Suprapubic skin (tissue), 4 donors: Measurements from ENCODE around the gene PGA3. TPM values are rescaled to one million over a fixed set of nuclear protein-coding genes. Genes with fewer than 3 reads are reported as not detected.
A peak's percentile ranks its signal among the peaks of the same experiment; 100 is the strongest.

Experiments
- DNase-seq, 2 donors: peaks; one replicate each; pipeline ENCODE4 v3.0.0-alpha.2; 2019; ENCODE audit warnings: low spot score in 2 of 2
- H3K27ac ChIP-seq: fragments of 200-600 bp; sonication (generic); one replicate; pipeline ENCODE4 v1.5.1; 2019
- H3K27me3 ChIP-seq: fragments of 200-600 bp; sonication (generic); one replicate; pipeline ENCODE4 v1.5.1; 2019
- H3K36me3 ChIP-seq: fragments of 200-600 bp; sonication (generic); one replicate; pipeline ENCODE4 v1.5.1; 2019
- H3K4me1 ChIP-seq: fragments of 200-600 bp; sonication (generic); one replicate; pipeline ENCODE4 v1.5.1; 2019
- H3K4me3 ChIP-seq: fragments of 200-600 bp; sonication (generic); one replicate; pipeline ENCODE4 v1.5.1; 2019; ENCODE audit warnings: mild to moderate bottlenecking
- H3K9me3 ChIP-seq: fragments of 200-600 bp; sonication (generic); one replicate; pipeline ENCODE4 v1.5.1; 2019
- CTCF ChIP-seq, 2 donors: fragments of 200-600 bp in 1 of 2; fragments of 450-650 bp in 1 of 2; sonication (generic) in 1 of 2; IDR thresholded peaks; one replicate each; pipeline ENCODE4 v1.5.1; 2016 to 2019; ENCODE audit warnings: antibody characterized with exemption in 2 of 2, mild to moderate bottlenecking in 1 of 2, moderate library complexity in 1 of 2
- EP300 ChIP-seq: sonication (generic); formaldehyde crosslinking; IDR thresholded peaks from one replicate; pipeline ENCODE4 v1.6.1; 2017; ENCODE audit warnings: antibody characterized with exemption
- POLR2A ChIP-seq, 2 donors: fragments of 450-650 bp; IDR thresholded peaks; one replicate each; pipeline ENCODE4 v1.6.1; 2017; ENCODE audit warnings: antibody characterized with exemption in 2 of 2, mild to moderate bottlenecking in 2 of 2, moderate library complexity in 2 of 2
- POLR2AphosphoS5 ChIP-seq, 3 donors: sonication (generic); formaldehyde crosslinking; IDR thresholded peaks; one replicate each; pipeline ENCODE4 v1.6.1; 2017; ENCODE audit warnings: antibody characterized with exemption in 3 of 3
- WGBS: methylation state at CpG from one replicate; pipeline ENCODE4 v1.1.5; 2018; 5-methylcytosine and 5-hydroxymethylcytosine counted together
- total RNA-seq, 4 donors: library from RNA; depleted of rRNA; stranded (reverse); fragments of >200 nt; gene quantifications; one replicate each; pipeline ENCODE4 v1.1.0, GENCODE V29; 2016

PGA3 gene
- total RNA-seq, 4 donors from 2014 or later = 2.2 TPM; not detected in 3

DNA sequence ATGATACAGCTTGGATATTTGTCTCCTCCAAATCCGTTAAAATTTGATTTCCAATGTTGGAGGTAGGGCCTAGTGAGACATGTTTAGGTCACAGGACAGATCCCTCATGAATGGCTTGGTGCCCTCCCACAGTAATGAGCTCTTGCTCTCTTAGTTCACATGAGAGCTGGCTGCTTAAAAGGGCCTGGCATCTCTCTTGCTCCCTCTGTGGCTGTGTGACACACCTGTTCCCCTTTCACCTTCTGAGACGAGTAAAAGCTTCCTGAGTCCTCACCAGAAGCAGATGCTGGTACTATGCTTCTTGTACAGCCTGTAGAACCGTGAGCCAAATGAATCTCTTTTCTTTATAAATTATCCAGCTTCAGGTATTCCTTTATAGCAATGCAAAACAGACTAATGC is 45.6 kb upstream of the PGA3 start:
- Histone ChIP-seq H3K27me3 (no peaks in the 10 kb centered on the region), H3K4me3 (no peak overlapping the region), H3K9me3 (no peaks in the 10 kb centered on the region), H3K27ac (peak overlapping the region; percentile 26), H3K36me3 (peaks cover 3% of the 10 kb centered on the region), H3K4me1 (peaks cover 57% of the 10 kb centered on the region)
- DNase-seq = no peak
- TF ChIP-seq POLR2A (IDR thresholded peaks at IDR 0.05) = no peak
- 67% methylated on average over 3 of the region's 3 CpGs for WGBS

DNA sequence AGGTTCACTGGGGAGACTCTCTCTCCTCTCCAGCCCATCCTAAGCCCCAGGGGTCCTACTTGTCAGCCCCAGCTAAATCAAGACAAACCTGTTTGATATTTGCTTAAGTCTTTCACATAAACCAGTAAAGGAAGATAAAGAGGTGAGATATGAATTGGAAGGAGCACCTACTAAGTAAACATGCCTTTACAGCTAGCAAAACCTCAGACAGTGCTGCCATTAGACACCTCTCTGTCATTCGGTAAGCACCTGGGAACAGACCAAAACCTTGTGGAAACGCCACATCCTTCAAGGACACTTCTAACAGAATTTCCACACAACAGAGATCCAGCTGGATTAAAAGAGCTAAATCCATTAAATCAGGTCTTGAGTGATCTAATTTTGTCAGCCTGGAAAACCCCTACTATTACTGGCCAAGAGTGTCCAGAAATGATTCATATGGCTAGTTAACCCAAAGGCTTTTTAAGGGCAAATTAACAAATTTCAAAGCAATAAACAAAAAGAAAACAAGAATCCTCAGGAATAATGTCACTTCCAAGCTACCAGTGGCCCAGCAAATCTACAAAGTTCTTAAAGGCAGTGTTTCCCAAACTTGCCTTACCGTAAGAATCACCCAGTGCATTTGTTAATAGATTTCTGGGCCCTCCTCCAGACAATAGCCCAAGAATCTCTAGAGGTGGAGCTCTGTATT is 44.5 kb upstream of the PGA3 start:
- Histone ChIP-seq H3K36me3 (peaks cover 3% of the 10 kb centered on the region), H3K27me3 (no peaks in the 10 kb centered on the region), H3K9me3 (no peaks in the 10 kb centered on the region), H3K4me3 (no peak overlapping the region), H3K27ac (peak overlapping the region; percentile 26), H3K4me1 (peaks cover 46% of the 10 kb centered on the region)
- 28% methylated on average over 3 of the region's 3 CpGs for WGBS
- no peak for TF ChIP-seq POLR2AphosphoS5 (IDR thresholded peaks at IDR 0.05)
- no peak for TF ChIP-seq CTCF (IDR thresholded peaks at IDR 0.05)
- TF ChIP-seq POLR2A (IDR thresholded peaks at IDR 0.05) = no peak
- no peak for TF ChIP-seq EP300
- peak in 1 of 2 donors; percentile 30 for DNase-seq

GRCh38 chr11:61160487-61161189 is 42.7 kb upstream of the PGA3 start:
- Histone ChIP-seq H3K36me3 (no peaks in the 10 kb centered on the region), H3K9me3 (no peaks in the 10 kb centered on the region), H3K4me3 (peak overlapping the region; percentile 72), H3K27me3 (no peaks in the 10 kb centered on the region), H3K4me1 (peaks cover 45% of the 10 kb centered on the region), H3K27ac (peak overlapping the region; percentile 96)
- TF ChIP-seq POLR2A (IDR thresholded peaks at IDR 0.05) (no peak), POLR2AphosphoS5 (IDR thresholded peaks at IDR 0.05) (peak in 1 of 3 donors; percentile 61), CTCF (IDR thresholded peaks at IDR 0.05) (no peak), EP300 (no peak)
- no peak for DNase-seq
- 17% methylated on average over 13 of the region's 25 CpGs for WGBS

DNA sequence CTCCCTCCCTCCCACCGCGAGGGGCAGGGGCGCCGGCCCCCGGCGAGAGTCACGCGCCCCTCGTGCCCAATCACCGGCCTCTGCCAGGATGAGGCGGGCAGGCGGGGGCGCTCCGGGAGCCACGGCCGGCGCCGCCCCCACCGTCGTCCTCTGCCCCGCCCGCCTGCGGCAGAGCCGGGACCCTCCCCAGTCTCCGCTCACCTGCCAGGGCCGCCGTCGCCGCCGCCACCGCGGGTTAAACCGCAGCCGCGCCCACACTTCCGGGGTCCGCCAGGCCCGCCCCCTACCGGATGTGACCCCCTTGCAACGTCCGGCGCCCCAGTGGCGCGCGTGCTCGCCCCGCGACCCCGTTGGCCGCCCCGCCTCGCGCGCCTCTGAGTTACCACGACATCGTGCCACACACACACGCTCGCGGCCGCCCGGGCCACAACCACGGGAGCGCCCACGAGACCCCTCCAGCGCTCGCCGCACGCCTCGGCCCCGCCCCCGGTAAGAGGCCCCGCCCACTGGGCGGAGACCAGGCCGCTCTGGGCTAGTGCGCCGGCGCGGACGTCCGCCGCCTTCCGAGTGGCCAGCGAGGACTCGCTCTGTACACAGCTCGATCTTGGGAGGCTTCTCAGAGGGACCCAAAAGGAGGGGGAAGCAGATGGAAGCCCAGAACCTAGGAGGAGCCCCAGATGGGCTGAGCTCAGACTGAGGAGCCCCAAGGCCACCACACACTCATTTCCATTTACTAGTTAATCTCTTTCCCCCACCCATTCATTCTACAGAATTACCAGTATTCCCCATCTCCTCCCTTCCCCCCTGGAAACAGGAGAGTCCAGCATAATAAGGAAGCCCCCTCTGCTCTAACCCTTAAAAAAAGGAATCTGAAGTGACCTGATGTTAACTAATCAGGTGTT is 41.9 kb upstream of the PGA3 start, which contains the start of gene VPS37C:
VPS37C (minus strand) TSS at position 237 of the 902 bp plus-strand sequence. CDS start 22,597 bp downstream, outside the sequence.
- WGBS = 1% methylated on average over 19 of the region's 85 CpGs
- Histone ChIP-seq H3K36me3 (no peaks in the 10 kb centered on the region), H3K4me1 (peaks cover 45% of the 10 kb centered on the region), H3K27ac (peak within 1 kb of the TSS; percentile 96), H3K4me3 (peak within 1 kb of the TSS; percentile 72), H3K9me3 (no peaks in the 10 kb centered on the region), H3K27me3 (no peaks in the 10 kb centered on the region)
- peak; percentile 92 to 93 for DNase-seq
- TF ChIP-seq CTCF (IDR thresholded peaks at IDR 0.05) = peak in 1 of 2 donors; percentile 15
- TF ChIP-seq EP300 = no peak
- TF ChIP-seq POLR2A (IDR thresholded peaks at IDR 0.05) = peak; percentile 33 to 51
- TF ChIP-seq POLR2AphosphoS5 (IDR thresholded peaks at IDR 0.05) = peak in 2 of 3 donors; percentile 28 to 42

DNA sequence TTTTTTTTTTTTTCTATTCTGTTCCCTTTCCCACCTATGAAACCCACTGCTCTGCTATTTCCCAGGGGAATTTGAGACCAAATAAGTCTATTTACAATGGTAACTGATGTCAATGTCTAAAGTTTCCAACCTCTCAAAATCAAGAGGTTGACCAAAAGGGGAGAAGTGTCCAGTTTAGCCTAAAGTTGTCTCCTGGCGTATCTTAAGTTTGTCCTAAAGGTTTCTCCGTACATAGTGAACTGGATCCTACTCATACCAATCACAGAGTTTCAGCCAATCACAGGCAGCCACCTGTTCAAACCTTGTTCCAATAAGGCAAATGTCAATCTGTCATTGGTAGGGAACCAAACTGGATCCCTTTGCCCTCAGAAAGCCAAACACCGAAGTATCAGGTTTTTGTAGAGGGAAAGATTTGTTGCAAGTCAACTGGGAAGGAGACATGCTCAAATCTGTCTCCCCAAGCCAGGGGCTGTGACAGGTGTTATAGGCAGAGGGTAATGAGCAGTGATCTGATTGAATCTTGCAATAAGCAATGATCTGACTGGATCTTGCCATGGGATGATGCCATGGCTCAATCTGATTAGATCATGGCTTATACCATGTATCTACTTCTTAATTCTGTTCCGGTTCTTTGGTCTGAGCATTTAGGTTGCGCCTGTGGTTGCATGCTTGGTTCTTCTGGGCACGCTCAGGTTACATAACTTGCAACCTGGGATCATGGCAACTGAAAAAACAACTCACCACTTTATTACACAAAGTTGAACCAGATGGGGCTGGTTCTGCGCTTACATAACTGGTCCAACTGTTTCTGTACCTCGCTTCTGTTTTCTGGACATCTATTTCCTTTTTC is 41.0 kb upstream of the PGA3 start:
- no peaks in the 10 kb centered on the region for H3K36me3 ChIP-seq
- H3K4me3 ChIP-seq = peak overlapping the region; percentile 72
- H3K27ac ChIP-seq = peak overlapping the region; percentile 96
- H3K9me3 ChIP-seq = no peaks in the 10 kb centered on the region
- TF ChIP-seq POLR2A (IDR thresholded peaks at IDR 0.05) = no peak
- TF ChIP-seq CTCF (IDR thresholded peaks at IDR 0.05) = no peak
- TF ChIP-seq EP300 = no peak
- no peak for TF ChIP-seq POLR2AphosphoS5 (IDR thresholded peaks at IDR 0.05)
- peak in 1 of 2 donors; percentile 42 for DNase-seq
- no peaks in the 10 kb centered on the region for H3K27me3 ChIP-seq
- H3K4me1 ChIP-seq = peaks cover 45% of the 10 kb centered on the region
- WGBS = 41% methylated on average over 8 of the region's 8 CpGs
